Thymus (tissue), 11 donors: Measurements from ENCODE around the gene ADGRE1. TPM values are rescaled to one million over a fixed set of nuclear protein-coding genes. Genes with fewer than 3 reads are reported as not detected.

Experiments used
- DNase-seq, 9 donors: peaks; one replicate each; pipeline ENCODE4 v3.0.0-alpha.2; 2013; ENCODE audit warnings: low spot score in 9 of 9, low read depth in 6 of 9, missing footprints in 1 of 9
- H3K27ac ChIP-seq, 2 donors: one replicate each; pipeline ENCODE4 v1.5.1; 2013; ENCODE audit warnings: control low read depth in 1 of 2, low read depth in 1 of 2, low read length in 1 of 2, mild to moderate bottlenecking in 1 of 2, moderate library complexity in 1 of 2
- H3K27me3 ChIP-seq, 2 donors: one replicate each; pipeline ENCODE4 v1.5.1; 2013; ENCODE audit warnings: low read length in 1 of 2; ENCODE audit not compliant: control insufficient read depth in 2 of 2, insufficient read depth in 1 of 2
- H3K36me3 ChIP-seq, 2 donors: one replicate each; pipeline ENCODE4 v1.5.1; 2013; ENCODE audit warnings: low read length in 1 of 2, mild to moderate bottlenecking in 1 of 2, moderate library complexity in 1 of 2; ENCODE audit not compliant: control insufficient read depth in 2 of 2, insufficient read depth in 2 of 2
- H3K4me1 ChIP-seq, 2 donors: one replicate each; pipeline ENCODE4 v1.5.1; 2013; ENCODE audit warnings: low read length in 2 of 2; ENCODE audit not compliant: control insufficient read depth in 2 of 2, insufficient read depth in 2 of 2
- H3K4me3 ChIP-seq, 2 donors: one replicate each; pipeline ENCODE4 v1.5.1; 2013; ENCODE audit warnings: low read length in 2 of 2, control low read depth in 1 of 2, mild to moderate bottlenecking in 1 of 2
- H3K9me3 ChIP-seq, 2 donors: one replicate each; pipeline ENCODE4 v1.5.1; 2013; ENCODE audit warnings: low read length in 1 of 2, mild to moderate bottlenecking in 1 of 2; ENCODE audit not compliant: control insufficient read depth in 2 of 2, insufficient read depth in 1 of 2
- WGBS: extraction: QIAGEN DNeasy Blood & Tissue Kit; methylation state at CpG from one replicate; pipeline ENCODE4 v1.1.7; 2013; 5-methylcytosine and 5-hydroxymethylcytosine counted together
- polyA plus RNA-seq: library from polyadenylated mRNA; stranded (reverse); fragments of 200-250 nt; gene quantifications from one replicate; pipeline ENCODE4 v1.2.3, GENCODE V29; 2013
- total RNA-seq: library from RNA; stranded (reverse); fragments of 120-200 nt; gene quantifications from one replicate; pipeline ENCODE4 v1.2.4, GENCODE V29; 2013
- donor health status: healthy.

Gene ADGRE1
- total and polyA plus RNA-seq, 2 donors: 1.8 to 3.9 TPM

DNA sequence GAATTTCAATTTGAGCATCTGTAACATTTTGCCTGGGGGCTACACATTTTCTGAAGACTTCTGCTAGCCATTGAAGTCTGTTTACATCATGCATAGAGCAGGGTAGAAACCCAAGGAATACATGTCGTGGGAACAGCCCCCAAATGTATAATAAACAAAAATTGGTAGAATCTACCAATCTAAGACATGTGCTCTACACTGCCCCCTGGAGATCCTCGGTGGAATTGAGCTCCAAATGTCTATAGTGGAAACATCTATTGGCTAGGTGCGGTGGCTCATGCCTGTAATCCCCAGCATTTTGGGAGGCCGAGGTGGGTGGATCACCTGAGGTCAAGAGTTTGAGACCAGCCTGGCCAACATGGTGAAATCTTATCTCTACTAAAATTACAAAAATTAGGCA lies 76.6 kb downstream of the ADGRE1 start:
- H3K4me1 ChIP-seq: no peaks in the 10 kb centered on the region
- no peaks in the 10 kb centered on the region for H3K9me3 ChIP-seq
- no peaks in the 10 kb centered on the region for H3K36me3 ChIP-seq
- peak in 5 of 9 donors; percentile 4 to 45 (median 23) for DNase-seq
- no peak overlapping the region for H3K4me3 ChIP-seq
- no peak overlapping the region for H3K27ac ChIP-seq
- no peaks in the 10 kb centered on the region for H3K27me3 ChIP-seq
- WGBS: 65% methylated on average over 4 of the region's 4 CpGs

DNA sequence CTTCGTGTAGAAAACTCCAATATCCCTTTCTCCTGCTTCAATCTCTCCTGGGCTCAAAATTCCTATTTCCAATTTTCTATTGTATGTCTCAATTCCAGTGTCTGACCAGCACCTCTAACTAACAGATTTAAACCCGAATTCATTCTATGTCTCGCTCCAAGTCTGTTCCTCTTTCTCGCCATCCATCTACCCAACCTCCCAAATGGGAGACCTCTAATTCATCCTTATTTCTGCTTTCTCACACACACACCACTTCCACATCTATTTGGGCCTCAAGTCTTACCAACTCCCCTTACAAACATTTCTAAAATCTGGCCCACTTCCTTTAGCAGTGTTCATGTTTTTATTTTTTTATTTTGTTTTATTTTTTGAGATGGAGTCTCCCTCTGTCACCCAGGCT lies 80.6 kb downstream of the ADGRE1 start:
- H3K4me3 ChIP-seq: no peak overlapping the region
- no peaks in the 10 kb centered on the region for H3K27me3 ChIP-seq
- no peaks in the 10 kb centered on the region for H3K36me3 ChIP-seq
- no peaks in the 10 kb centered on the region for H3K4me1 ChIP-seq
- WGBS: 85% methylated on average over 4 of the region's 4 CpGs
- H3K9me3 ChIP-seq: peaks cover 0 to 3% of the 10 kb centered on the region in 2 donors
- DNase-seq: no peak
- H3K27ac ChIP-seq: no peak overlapping the region

DNA sequence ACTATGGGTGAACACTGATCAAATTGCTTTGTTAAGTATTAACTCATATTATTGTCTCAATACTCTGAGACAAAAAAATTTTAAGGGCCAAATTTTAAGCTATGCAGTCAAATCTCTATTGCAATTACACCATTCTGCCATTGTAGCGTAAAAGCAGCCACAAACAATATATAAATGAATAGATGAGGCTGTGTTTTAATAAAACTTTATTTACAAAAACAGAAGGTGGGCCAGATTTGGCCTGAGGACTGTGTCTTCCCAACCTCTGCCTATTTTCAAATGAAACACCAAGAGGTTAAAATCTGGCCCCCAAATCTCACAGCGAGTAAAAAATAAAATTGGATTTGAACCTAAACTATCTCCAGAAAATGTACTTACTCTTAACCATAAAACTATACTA lies 82.1 kb downstream of the ADGRE1 start:
- Histone ChIP-seq H3K36me3 (no peaks in the 10 kb centered on the region), H3K27me3 (no peaks in the 10 kb centered on the region), H3K4me1 (no peaks in the 10 kb centered on the region), H3K27ac (no peak overlapping the region), H3K9me3 (peaks cover 0 to 3% of the 10 kb centered on the region in 2 donors), H3K4me3 (no peak overlapping the region)
- 93% methylated on average over 2 of the region's 2 CpGs for WGBS
- DNase-seq: no peak

DNA sequence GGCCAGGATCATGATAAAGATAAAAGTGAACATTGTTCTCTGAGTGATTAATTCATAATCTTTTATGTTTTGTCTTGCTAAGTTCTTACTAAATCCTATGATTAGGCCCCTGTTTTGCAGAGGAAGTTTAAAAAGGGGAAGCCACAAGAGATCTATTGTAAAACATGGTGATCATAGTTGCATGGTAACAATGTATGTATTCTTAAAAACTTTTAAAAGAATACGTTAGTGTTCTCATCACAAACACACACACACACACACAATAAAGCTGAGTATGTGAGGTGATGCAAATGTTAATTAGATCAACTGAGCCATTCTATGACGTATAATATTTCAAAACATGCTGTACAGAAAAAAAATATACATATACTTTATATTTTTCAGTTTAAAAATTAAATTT lies 82.6 kb downstream of the ADGRE1 start:
- no peak overlapping the region for H3K4me3 ChIP-seq
- WGBS: 68% methylated on average over 2 of the region's 2 CpGs
- H3K4me1 ChIP-seq: no peaks in the 10 kb centered on the region
- H3K27me3 ChIP-seq: no peaks in the 10 kb centered on the region
- DNase-seq: no peak
- peaks cover 0 to 3% of the 10 kb centered on the region in 2 donors for H3K9me3 ChIP-seq
- no peak overlapping the region for H3K27ac ChIP-seq
- H3K36me3 ChIP-seq: no peaks in the 10 kb centered on the region

DNA sequence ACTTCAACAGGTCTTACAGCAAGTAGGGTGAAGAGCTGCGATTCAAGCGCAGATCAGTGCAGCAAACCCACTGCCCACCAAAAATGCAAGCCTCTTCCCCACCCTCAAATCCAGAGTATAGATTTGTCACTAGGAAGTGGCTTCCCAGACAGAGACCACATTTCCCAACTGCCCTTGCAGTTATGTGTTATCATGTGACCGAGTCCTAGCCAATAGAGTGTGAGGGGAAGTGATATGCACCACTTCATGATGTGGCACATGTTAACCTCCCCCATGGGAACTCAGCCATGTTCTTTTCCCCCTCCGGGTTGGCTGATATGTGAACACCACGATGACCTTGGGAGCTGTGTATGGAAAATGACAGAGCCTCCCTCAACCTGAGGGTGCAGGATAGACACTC lies 83.1 kb downstream of the ADGRE1 start:
- H3K27ac ChIP-seq: no peak overlapping the region
- peak in 2 of 9 donors; percentile 7 to 30 for DNase-seq
- H3K4me1 ChIP-seq: no peaks in the 10 kb centered on the region
- no peak overlapping the region for H3K4me3 ChIP-seq
- no peaks in the 10 kb centered on the region for H3K27me3 ChIP-seq
- 91% methylated on average over 5 of the region's 5 CpGs for WGBS
- H3K36me3 ChIP-seq: no peaks in the 10 kb centered on the region
- H3K9me3 ChIP-seq: peaks cover 0 to 3% of the 10 kb centered on the region in 2 donors

DNA sequence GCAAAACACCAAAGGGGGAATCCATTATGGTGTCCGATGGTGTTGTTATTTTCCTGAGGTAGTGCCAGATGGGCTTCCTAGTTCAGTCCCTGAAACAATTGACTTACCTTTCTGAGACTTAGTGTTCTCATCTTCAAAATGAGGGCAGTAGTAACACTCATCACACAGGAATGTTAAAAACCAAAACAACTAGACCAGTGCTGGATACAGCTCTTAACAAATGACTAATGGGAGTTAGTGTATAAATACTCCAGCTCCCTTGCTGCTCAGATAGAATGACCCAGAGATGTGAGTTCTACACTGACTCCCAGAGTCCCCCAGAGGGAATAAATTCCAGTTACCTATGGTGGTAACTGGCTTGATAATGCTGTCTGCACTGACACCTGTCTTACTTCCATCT lies 84.0 kb downstream of the ADGRE1 start:
- Histone ChIP-seq H3K27me3 (no peaks in the 10 kb centered on the region), H3K36me3 (no peaks in the 10 kb centered on the region), H3K27ac (no peak overlapping the region), H3K9me3 (peaks cover 0 to 3% of the 10 kb centered on the region in 2 donors), H3K4me3 (no peak overlapping the region), H3K4me1 (no peaks in the 10 kb centered on the region)
- WGBS: 94% methylated on average over 1 of the region's 1 CpG
- DNase-seq: no peak

DNA sequence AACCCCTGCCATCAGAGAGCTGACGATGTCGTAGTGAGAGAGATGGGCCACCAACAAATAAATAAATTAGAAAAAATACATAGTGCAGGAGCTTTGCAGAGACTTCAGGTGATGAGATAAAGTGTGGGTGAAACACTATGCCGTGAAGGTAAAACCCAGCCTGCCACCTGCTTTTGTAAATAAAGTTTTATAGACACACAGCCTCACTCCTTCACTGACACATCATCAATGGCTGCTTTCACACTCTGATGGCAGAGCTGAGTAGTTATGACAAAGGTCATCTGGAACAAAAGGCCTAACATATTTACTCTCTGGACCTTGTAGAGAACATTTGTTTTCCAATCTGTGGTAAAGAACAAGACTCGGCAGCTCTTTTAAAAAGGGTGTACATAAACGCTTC lies 88.8 kb downstream of the ADGRE1 start:
- WGBS: 96% methylated on average over 5 of the region's 5 CpGs
- Histone ChIP-seq H3K9me3 (peaks cover 0 to 2% of the 10 kb centered on the region in 2 donors), H3K36me3 (no peaks in the 10 kb centered on the region), H3K27me3 (no peaks in the 10 kb centered on the region), H3K4me3 (no peak overlapping the region), H3K4me1 (no peaks in the 10 kb centered on the region), H3K27ac (no peak overlapping the region)
- no peak for DNase-seq

DNA sequence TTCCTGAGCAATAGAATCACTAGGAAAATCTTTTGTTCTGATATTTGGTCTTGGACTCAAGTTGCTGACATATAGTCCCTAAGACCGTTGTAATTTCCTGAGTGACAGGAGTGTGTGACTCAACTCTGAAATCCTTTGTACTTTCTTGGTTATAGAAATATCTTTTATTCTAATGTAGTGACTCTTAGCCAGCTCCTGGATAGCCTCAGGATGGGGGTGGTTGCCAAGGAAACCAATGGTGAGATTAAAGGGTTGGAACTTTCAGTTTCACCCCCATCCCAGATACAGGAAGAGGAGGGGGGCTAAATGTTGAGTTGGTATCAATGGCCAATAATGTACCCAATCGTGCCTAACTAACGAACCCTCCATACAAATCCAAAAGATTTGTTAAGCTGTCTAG lies 92.0 kb downstream of the ADGRE1 start:
- Histone ChIP-seq H3K36me3 (no peaks in the 10 kb centered on the region), H3K4me1 (no peaks in the 10 kb centered on the region), H3K27me3 (no peaks in the 10 kb centered on the region), H3K9me3 (peaks cover 2 to 3% of the 10 kb centered on the region in 2 donors), H3K4me3 (no peak overlapping the region), H3K27ac (no peak overlapping the region)
- DNase-seq: no peak
- 90% methylated on average over 3 of the region's 3 CpGs for WGBS

DNA sequence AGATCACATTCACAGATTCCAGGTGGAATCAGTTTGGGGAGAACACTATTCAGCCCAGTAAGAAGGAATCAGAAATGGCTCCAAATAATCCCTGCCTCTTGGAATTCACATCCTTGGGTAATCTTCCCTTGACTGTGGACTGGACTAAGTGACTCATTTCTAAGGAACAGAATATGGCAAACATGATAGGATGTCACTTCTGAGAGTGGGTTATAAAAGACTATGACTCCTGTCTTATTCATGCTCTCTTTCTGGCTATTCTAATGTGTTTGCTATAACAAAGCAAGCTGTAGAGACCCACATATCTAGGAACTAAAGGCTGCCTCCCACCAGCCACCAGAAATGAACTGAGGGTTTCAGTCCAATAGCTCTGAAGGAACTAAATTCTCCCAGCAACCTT lies 96.1 kb downstream of the ADGRE1 start:
- H3K4me1 ChIP-seq: no peaks in the 10 kb centered on the region
- H3K27me3 ChIP-seq: no peaks in the 10 kb centered on the region
- no peak overlapping the region for H3K27ac ChIP-seq
- no peaks in the 10 kb centered on the region for H3K36me3 ChIP-seq
- no peak overlapping the region for H3K4me3 ChIP-seq
- H3K9me3 ChIP-seq: peaks cover 5 to 16% of the 10 kb centered on the region in 2 donors
- no peak for DNase-seq

DNA sequence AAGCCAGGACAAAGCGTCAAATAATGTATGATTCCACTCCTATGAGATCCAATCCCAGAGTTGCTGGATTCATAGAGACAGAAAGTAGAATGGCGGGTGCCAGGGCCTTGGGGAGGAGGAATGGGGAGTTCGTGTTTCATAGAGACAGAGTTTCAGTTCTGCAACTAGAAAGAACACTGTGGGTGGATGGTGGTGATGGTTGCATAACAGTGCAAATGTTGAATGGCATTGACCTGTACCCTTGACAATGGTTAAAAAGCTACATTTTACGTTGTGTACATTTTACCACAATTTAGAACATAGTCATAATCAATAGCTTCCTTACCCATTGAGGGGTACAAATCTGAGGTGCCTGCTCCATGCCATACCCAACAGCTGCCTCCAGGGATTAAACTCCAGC lies 100.5 kb downstream of the ADGRE1 start:
- 64% methylated on average over 4 of the region's 4 CpGs for WGBS
- peaks cover 5 to 16% of the 10 kb centered on the region in 2 donors for H3K9me3 ChIP-seq
- H3K27me3 ChIP-seq: peaks cover 0 to 2% of the 10 kb centered on the region in 2 donors
- H3K4me1 ChIP-seq: no peaks in the 10 kb centered on the region
- no peak overlapping the region for H3K4me3 ChIP-seq
- no peak overlapping the region for H3K27ac ChIP-seq
- no peak for DNase-seq
- no peaks in the 10 kb centered on the region for H3K36me3 ChIP-seq
